ENCODE data around the gene MGME1. TPM values are rescaled to one million over a fixed set of nuclear protein-coding genes. Genes with fewer than 3 reads are reported as not detected.

The MGME1 gene
- total RNA-seq, 1 donor from 2014 or later: 14.2 TPM

DNA sequence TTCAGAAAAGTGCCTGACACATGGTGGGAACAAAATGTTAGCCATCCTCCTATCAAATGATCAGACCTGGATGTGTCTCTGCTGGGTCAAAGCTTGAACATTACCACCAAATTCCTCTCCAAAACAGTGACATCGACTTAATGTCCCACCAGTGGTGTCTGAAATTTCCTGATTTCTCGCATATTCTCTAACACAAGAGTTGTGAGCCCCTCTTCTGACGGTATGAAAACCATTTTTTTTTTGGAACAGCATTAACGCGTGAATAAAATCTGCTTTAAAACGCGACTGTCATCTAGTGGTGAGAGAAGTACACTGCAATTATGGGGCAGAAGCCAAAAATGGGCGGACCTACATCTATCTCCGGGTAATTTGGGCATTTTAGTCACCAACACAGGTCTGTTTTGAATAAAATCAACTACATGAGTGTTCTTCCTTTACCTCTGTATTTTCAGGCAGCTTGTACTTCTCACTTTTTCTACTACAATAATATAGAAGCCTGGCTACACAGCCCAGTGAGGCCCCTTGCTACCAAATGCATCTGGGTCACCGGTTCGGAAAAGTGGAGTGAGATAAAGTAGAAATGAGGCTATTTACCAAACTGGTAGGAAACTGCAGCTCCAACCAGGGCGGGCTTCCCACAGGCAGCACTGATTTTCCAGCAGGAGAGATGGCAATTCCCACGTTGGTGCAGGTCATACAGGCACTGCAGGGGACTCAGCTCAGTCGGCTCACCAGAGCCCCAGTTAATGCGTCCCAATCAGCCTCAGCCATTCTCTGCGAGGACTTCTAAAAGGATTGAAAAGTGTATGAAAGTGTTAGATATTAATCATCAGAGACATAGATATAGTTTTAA lies 27.4 kb downstream of the MGME1 start:
- H3K4me1 Mint-ChIP-seq (ENCODE audit: low read depth, unreplicated experiment): peaks cover 3% of the 10 kb centered on the region
- H3K27me3 Mint-ChIP-seq (ENCODE audit: low read depth, unreplicated experiment): peaks cover 4% of the 10 kb centered on the region
- Histone ChIP-seq H3K4me2 (ENCODE audit: low read length) (peak overlapping the region; percentile 30), H2AFZ (ENCODE audit: low read depth, low read length) (peak overlapping the region; percentile 26), H3K9me3 (ENCODE audit: insufficient read depth, low read depth, low read length) (no peaks in the 10 kb centered on the region), H3K79me2 (ENCODE audit: insufficient read depth, low read length) (no peaks in the 10 kb centered on the region), H3K27me3 (ENCODE audit: insufficient read depth, low read length) (no peaks in the 10 kb centered on the region), H3K27ac (ENCODE audit: low read depth, low read length) (no peak overlapping the region), H3K4me1 (ENCODE audit: insufficient read depth, low read length) (peaks cover 11% of the 10 kb centered on the region), H3K9ac (ENCODE audit: low read length) (peak overlapping the region; percentile 3), H3K36me3 (ENCODE audit: insufficient read depth, low read length) (no peaks in the 10 kb centered on the region), H4K20me1 (ENCODE audit: insufficient read depth, low read length) (no peaks in the 10 kb centered on the region), H3K4me3 (ENCODE audit: insufficient read depth, low read depth, low read length) (no peak overlapping the region)
- no peak for TF ChIP-seq EZH2 (IDR thresholded peaks at IDR 0.05; ENCODE audit: insufficient read depth, low read length)
- TF ChIP-seq, protein P1, sequence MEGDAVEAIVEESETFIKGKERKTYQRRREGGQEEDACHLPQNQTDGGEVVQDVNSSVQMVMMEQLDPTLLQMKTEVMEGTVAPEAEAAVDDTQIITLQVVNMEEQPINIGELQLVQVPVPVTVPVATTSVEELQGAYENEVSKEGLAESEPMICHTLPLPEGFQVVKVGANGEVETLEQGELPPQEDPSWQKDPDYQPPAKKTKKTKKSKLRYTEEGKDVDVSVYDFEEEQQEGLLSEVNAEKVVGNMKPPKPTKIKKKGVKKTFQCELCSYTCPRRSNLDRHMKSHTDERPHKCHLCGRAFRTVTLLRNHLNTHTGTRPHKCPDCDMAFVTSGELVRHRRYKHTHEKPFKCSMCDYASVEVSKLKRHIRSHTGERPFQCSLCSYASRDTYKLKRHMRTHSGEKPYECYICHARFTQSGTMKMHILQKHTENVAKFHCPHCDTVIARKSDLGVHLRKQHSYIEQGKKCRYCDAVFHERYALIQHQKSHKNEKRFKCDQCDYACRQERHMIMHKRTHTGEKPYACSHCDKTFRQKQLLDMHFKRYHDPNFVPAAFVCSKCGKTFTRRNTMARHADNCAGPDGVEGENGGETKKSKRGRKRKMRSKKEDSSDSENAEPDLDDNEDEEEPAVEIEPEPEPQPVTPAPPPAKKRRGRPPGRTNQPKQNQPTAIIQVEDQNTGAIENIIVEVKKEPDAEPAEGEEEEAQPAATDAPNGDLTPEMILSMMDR (IDR thresholded peaks at IDR 0.05; ENCODE audit: insufficient read depth, low read depth, low read length): peak; percentile 100
- no peaks in the 10 kb centered on the region for H3K36me3 Mint-ChIP-seq (ENCODE audit: low read depth, unreplicated experiment)
- peak; percentile 47 for DNase-seq (ENCODE audit: low read depth)
- peak; percentile 75 for FAIRE-seq
- no peaks in the 10 kb centered on the region for H3K9me3 Mint-ChIP-seq (ENCODE audit: unreplicated experiment)
- no peak overlapping the region for H3K4me3 Mint-ChIP-seq (ENCODE audit: unreplicated experiment)
- H3K27ac Mint-ChIP-seq (ENCODE audit: unreplicated experiment): no peak overlapping the region

DNA sequence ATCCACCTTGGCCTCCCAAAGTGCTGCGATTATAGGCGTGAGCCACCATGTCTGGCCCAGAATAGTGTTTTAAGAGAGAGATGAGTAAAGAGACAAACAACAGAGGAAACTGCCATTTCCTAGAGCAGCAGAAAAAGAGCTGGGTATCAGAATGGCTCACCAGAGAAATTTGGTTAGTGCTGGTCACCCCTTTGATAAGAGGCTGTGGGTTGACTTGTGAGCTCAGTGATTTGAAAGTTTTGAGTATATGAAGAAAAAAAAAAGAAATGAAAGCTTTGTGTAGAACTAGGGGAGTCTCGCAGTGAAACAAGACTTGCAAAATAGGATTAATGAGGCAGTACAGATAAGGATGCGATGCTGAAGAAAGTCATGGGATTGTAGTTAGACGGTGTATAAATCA lies 29.6 kb downstream of the MGME1 start:
- no peaks in the 10 kb centered on the region for H4K20me1 ChIP-seq (ENCODE audit: insufficient read depth, low read length)
- H3K27me3 ChIP-seq (ENCODE audit: insufficient read depth, low read length): no peaks in the 10 kb centered on the region
- no peak overlapping the region for H3K27ac Mint-ChIP-seq (ENCODE audit: unreplicated experiment)
- peaks cover 4% of the 10 kb centered on the region for H3K27me3 Mint-ChIP-seq (ENCODE audit: low read depth, unreplicated experiment)
- H3K9me3 Mint-ChIP-seq (ENCODE audit: unreplicated experiment): no peaks in the 10 kb centered on the region
- H3K36me3 ChIP-seq (ENCODE audit: insufficient read depth, low read length): no peaks in the 10 kb centered on the region
- no peak overlapping the region for H3K9ac ChIP-seq (ENCODE audit: low read length)
- TF ChIP-seq EZH2 (IDR thresholded peaks at IDR 0.05; ENCODE audit: insufficient read depth, low read length): no peak
- TF ChIP-seq, protein P1 (IDR thresholded peaks at IDR 0.05; ENCODE audit: insufficient read depth, low read depth, low read length): no peak
- no peak overlapping the region for H3K4me2 ChIP-seq (ENCODE audit: low read length)
- FAIRE-seq (no peak), DNase-seq (ENCODE audit: low read depth) (no peak)
- no peaks in the 10 kb centered on the region for H3K79me2 ChIP-seq (ENCODE audit: insufficient read depth, low read length)
- H3K27ac ChIP-seq (ENCODE audit: low read depth, low read length): no peak overlapping the region
- H2AFZ ChIP-seq (ENCODE audit: low read depth, low read length): no peak overlapping the region
- H3K4me3 ChIP-seq (ENCODE audit: insufficient read depth, low read depth, low read length): no peak overlapping the region
- H3K4me1 ChIP-seq (ENCODE audit: insufficient read depth, low read length): peaks cover 10% of the 10 kb centered on the region
- H3K4me3 Mint-ChIP-seq (ENCODE audit: unreplicated experiment): no peak overlapping the region
- H3K4me1 Mint-ChIP-seq (ENCODE audit: low read depth, unreplicated experiment): peaks cover 6% of the 10 kb centered on the region
- H3K36me3 Mint-ChIP-seq (ENCODE audit: low read depth, unreplicated experiment): no peaks in the 10 kb centered on the region
- H3K9me3 ChIP-seq (ENCODE audit: insufficient read depth, low read depth, low read length): no peaks in the 10 kb centered on the region

DNA sequence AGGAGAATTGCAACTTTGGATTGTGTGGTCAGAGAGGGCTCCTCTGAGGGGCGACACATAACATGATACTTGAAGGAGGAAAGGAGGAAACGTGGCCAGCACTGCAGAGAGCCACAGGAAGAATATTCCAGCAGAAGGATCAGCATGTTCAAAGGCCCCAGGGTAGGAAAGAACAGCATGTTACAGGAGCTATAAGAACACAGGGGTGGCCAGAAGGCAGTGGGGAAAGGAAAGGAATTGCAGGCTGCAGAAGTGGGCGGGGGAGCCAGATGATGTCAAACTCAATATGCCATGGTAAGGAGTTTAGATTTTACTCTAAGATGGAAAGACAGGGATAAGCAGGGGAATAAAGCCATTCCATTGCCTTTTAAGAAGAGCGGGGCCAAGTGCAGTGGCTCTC lies 30.7 kb downstream of the MGME1 start:
- Histone ChIP-seq H3K27me3 (ENCODE audit: insufficient read depth, low read length) (no peaks in the 10 kb centered on the region), H3K4me3 (ENCODE audit: insufficient read depth, low read depth, low read length) (no peak overlapping the region), H3K9me3 (ENCODE audit: insufficient read depth, low read depth, low read length) (no peaks in the 10 kb centered on the region), H2AFZ (ENCODE audit: low read depth, low read length) (no peak overlapping the region), H4K20me1 (ENCODE audit: insufficient read depth, low read length) (no peaks in the 10 kb centered on the region), H3K4me2 (ENCODE audit: low read length) (no peak overlapping the region), H3K79me2 (ENCODE audit: insufficient read depth, low read length) (no peaks in the 10 kb centered on the region), H3K4me1 (ENCODE audit: insufficient read depth, low read length) (peaks cover 10% of the 10 kb centered on the region), H3K9ac (ENCODE audit: low read length) (no peak overlapping the region), H3K27ac (ENCODE audit: low read depth, low read length) (no peak overlapping the region), H3K36me3 (ENCODE audit: insufficient read depth, low read length) (no peaks in the 10 kb centered on the region)
- DNase-seq (ENCODE audit: low read depth): no peak
- Mint-ChIP-seq H3K4me3 (ENCODE audit: unreplicated experiment) (no peak overlapping the region), H3K27ac (ENCODE audit: unreplicated experiment) (no peak overlapping the region), H3K4me1 (ENCODE audit: low read depth, unreplicated experiment) (peaks cover 6% of the 10 kb centered on the region), H3K9me3 (ENCODE audit: unreplicated experiment) (no peaks in the 10 kb centered on the region), H3K36me3 (ENCODE audit: low read depth, unreplicated experiment) (no peaks in the 10 kb centered on the region), H3K27me3 (ENCODE audit: low read depth, unreplicated experiment) (peaks cover 4% of the 10 kb centered on the region)
- no peak for FAIRE-seq
- TF ChIP-seq, protein P1 (IDR thresholded peaks at IDR 0.05; ENCODE audit: insufficient read depth, low read depth, low read length): no peak
